NT2/D1 (cell line): ENCODE results near the gene NCCRP1.
"Not testable (repeated sequence)": the region's sequence is repeated elsewhere in the genome, so short reads cannot be mapped to it uniquely, and the experiment has no call there.

Experiments
- SUZ12 ChIP-seq: IDR thresholded peaks from 2 replicates; pipeline ENCODE4 v1.6.1; 2011; ENCODE audit not compliant: insufficient read length, insufficient read depth; ENCODE audit errors: extremely low read depth
- YY1 ChIP-seq: IDR thresholded peaks from 2 replicates; pipeline ENCODE4 v1.6.1; 2011; ENCODE audit not compliant: insufficient read length, insufficient read depth
- ZNF274 ChIP-seq: IDR thresholded peaks from 2 replicates; pipeline ENCODE4 v1.6.1; 2011; ENCODE audit warnings: mild to moderate bottlenecking, low read depth, low read length

GRCh38 chr19:39243741-39244140 lies 47.0 kb downstream of the NCCRP1 start:
- not testable (repeated sequence) for TF ChIP-seq YY1, ZNF274, SUZ12
